Right lobe of liver (tissue), 6 donors: ENCODE data around the gene SCRN2. TPM values are rescaled to one million over a fixed set of nuclear protein-coding genes. Genes with fewer than 3 reads are reported as not detected.
A peak's percentile ranks its signal among the peaks of the same experiment; 100 is the strongest.

Source experiments
- ATAC-seq, 4 donors: fragments of 200-7000 bp; cut with Tn5 transposase; one replicate each; pipeline ENCODE4 v1.9.1; 2020; ENCODE audit warnings: mild to moderate bottlenecking in 4 of 4, moderate library complexity in 4 of 4
- DNase-seq, 3 donors: peaks; one replicate each; pipeline ENCODE4 v3.0.0-alpha.2; 2020
- H3K27ac ChIP-seq, 3 donors: fragments of 200-600 bp; one replicate each; pipeline ENCODE4 v1.8.0; 2022
- H3K27me3 ChIP-seq, 2 donors: fragments of 200-600 bp; one replicate each; pipeline ENCODE4 v1.8.0; 2022
- H3K36me3 ChIP-seq, 4 donors: fragments of 200-600 bp; sonication (generic) in 1 of 4; one replicate each; pipeline versions ENCODE4 v1.5.1 to v1.8.0; 2017 to 2022; ENCODE audit warnings: control low read depth in 1 of 4
- H3K4me1 ChIP-seq, 4 donors: fragments of 200-600 bp; sonication (generic) in 1 of 4; one replicate each; pipeline versions ENCODE4 v1.5.1 to v1.8.0; 2017 to 2022; ENCODE audit warnings: control low read depth in 1 of 4
- H3K4me3 ChIP-seq, 3 donors: fragments of 200-600 bp; one replicate each; pipeline ENCODE4 v1.8.0; 2022
- H3K9me3 ChIP-seq, 4 donors: fragments of 200-600 bp; sonication (generic) in 1 of 4; one replicate each; pipeline versions ENCODE4 v1.5.1 to v1.8.0; 2017 to 2022; ENCODE audit warnings: control low read depth in 1 of 4
- POLR2A ChIP-seq: fragments of 450-650 bp; IDR thresholded peaks from one replicate; pipeline ENCODE4 v1.6.1; 2017; ENCODE audit warnings: antibody characterized with exemption, mild to moderate bottlenecking
- WGBS: methylation state at CpG from one replicate; pipeline ENCODE4 v1.1.6; 2018; ENCODE audit warnings: low coverage, low lambda C conversion rate; ENCODE audit not compliant: insufficient coverage; ENCODE audit errors: missing lambda C conversion rate; 5-methylcytosine and 5-hydroxymethylcytosine counted together
- intact Hi-C, 2 donors: fragments of 100-400 bp; cut with DNase I; formaldehyde crosslinking; loops; one replicate each; pipeline versions ENCODE4 v1.11.2 to v1.14.1; 2022
- total RNA-seq, 6 experiments: library from RNA; depleted of rRNA in 2 of 6; stranded (reverse); fragments of >200 nt in 2 of 6; fragmentation: NEBNext Ultra II Directional in 3 of 6; extraction: Animal tissue kit (Norgen Biotek cat#: 25700) in 3 of 6; gene quantifications; one replicate each; pipeline versions ENCODE4 v1.1.0 to v1.2.4, GENCODE V29; 2016 to 2023
- TF ChIP-seq, protein P1 (sequence below), 4 donors: fragments of 200-600 bp in 3 of 4; fragments of 450-650 bp in 1 of 4; IDR thresholded peaks; one replicate each; pipeline versions ENCODE4 v1.5.1 to v1.8.0; 2016 to 2022; ENCODE audit warnings: antibody characterized with exemption in 4 of 4, mild to moderate bottlenecking in 2 of 4
- donor health status: DM: no; HTN: yes; CAD: no.
- donor health status: DM: no; HTN: no; CAD: no.
- donor health status: DM: no; HTN: no; CAD: no.
- donor health status: DM: no; HTN: yes; CAD: no.
- donor health status: DM: no; HTN: yes; CAD: no.

The SCRN2 gene
- total RNA-seq, 6 experiments from 2014 or later = 18.1 to 25.7 (median 19.6) TPM

- Histone ChIP-seq H3K4me1 (no peaks in the 10 kb centered on the region), H3K36me3 (no peaks in the 10 kb centered on the region), H3K9me3 (no peaks in the 10 kb centered on the region), H3K27ac (no peak overlapping the region), H3K27me3 (peaks cover 0 to 5% of the 10 kb centered on the region in 2 donors), H3K4me3 (no peak overlapping the region)
- TF ChIP-seq, protein P1, sequence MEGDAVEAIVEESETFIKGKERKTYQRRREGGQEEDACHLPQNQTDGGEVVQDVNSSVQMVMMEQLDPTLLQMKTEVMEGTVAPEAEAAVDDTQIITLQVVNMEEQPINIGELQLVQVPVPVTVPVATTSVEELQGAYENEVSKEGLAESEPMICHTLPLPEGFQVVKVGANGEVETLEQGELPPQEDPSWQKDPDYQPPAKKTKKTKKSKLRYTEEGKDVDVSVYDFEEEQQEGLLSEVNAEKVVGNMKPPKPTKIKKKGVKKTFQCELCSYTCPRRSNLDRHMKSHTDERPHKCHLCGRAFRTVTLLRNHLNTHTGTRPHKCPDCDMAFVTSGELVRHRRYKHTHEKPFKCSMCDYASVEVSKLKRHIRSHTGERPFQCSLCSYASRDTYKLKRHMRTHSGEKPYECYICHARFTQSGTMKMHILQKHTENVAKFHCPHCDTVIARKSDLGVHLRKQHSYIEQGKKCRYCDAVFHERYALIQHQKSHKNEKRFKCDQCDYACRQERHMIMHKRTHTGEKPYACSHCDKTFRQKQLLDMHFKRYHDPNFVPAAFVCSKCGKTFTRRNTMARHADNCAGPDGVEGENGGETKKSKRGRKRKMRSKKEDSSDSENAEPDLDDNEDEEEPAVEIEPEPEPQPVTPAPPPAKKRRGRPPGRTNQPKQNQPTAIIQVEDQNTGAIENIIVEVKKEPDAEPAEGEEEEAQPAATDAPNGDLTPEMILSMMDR (IDR thresholded peaks at IDR 0.05) = no peak
- no peak for TF ChIP-seq POLR2A
- DNase-seq = peak in 1 of 3 donors; percentile 23
- ATAC-seq = no peak
- intact Hi-C loops = no loop called here
- WGBS = 78% methylated on average over 5 of the region's 16 CpGs
Measured at GRCh38 chr17:47857551-47858455, 16.7 kb upstream of the SCRN2 start.

- H3K27me3 ChIP-seq = peaks cover 5 to 8% of the 10 kb centered on the region in 2 donors
- H3K27ac ChIP-seq = no peak overlapping the region
Measured at GRCh38 chr17:47856830-47857229, 15.8 kb upstream of the SCRN2 start.

GRCh38 chr17:47855737-47856136, 14.7 kb upstream of the SCRN2 start:
- Histone ChIP-seq H3K4me3 (no peak overlapping the region), H3K9me3 (no peaks in the 10 kb centered on the region), H3K27me3 (peaks cover 5 to 9% of the 10 kb centered on the region in 2 donors), H3K4me1 (peaks cover 0 to 7% (median 0%) of the 10 kb centered on the region in 4 donors), H3K36me3 (no peaks in the 10 kb centered on the region), H3K27ac (no peak overlapping the region)
- ATAC-seq = peak in 1 of 4 donors; percentile 3
- WGBS = 30% methylated on average over 3 of the region's 3 CpGs
- TF ChIP-seq, protein P1 (IDR thresholded peaks at IDR 0.05) = no peak
- no peak for TF ChIP-seq POLR2A
- peak in 1 of 3 donors; percentile 11 for DNase-seq
- intact Hi-C loops = no loop called here

More at GRCh38 chr17:47856830-47857229, 15.8 kb upstream of the SCRN2 start:
- Histone ChIP-seq H3K4me3 (no peak overlapping the region), H3K9me3 (no peaks in the 10 kb centered on the region), H3K36me3 (no peaks in the 10 kb centered on the region), H3K4me1 (no peaks in the 10 kb centered on the region)
- DNase-seq = no peak
- no peak for ATAC-seq
- TF ChIP-seq POLR2A = no peak
- TF ChIP-seq, protein P1 (IDR thresholded peaks at IDR 0.05) = no peak
- intact Hi-C loops = no loop called here

- TF ChIP-seq, protein P1 (IDR thresholded peaks at IDR 0.05) = no peak
- no peak for TF ChIP-seq POLR2A
- no peaks in the 10 kb centered on the region for H3K36me3 ChIP-seq
- 52% methylated on average over 5 of the region's 5 CpGs for WGBS
Measured at GRCh38 chr17:47853616-47854015, 12.5 kb upstream of the SCRN2 start.

More at GRCh38 chr17:47853616-47854015, 12.5 kb upstream of the SCRN2 start:
- Histone ChIP-seq H3K27me3 (peaks cover 5 to 9% of the 10 kb centered on the region in 2 donors), H3K4me3 (no peak overlapping the region), H3K9me3 (no peaks in the 10 kb centered on the region), H3K27ac (no peak overlapping the region), H3K4me1 (peaks cover 0 to 8% (median 0%) of the 10 kb centered on the region in 4 donors)
- ATAC-seq (no peak), DNase-seq (peak in 1 of 3 donors; percentile 11)
- intact Hi-C loops = no loop called here
